Uterus (tissue), 2 donors: Measurements from ENCODE around the gene UBE4A.

Experiments
- POLR2A ChIP-seq, 2 donors: fragments of 450-650 bp; IDR thresholded peaks; one replicate each; pipeline ENCODE4 v1.6.1; 2016; ENCODE audit warnings: antibody characterized with exemption in 2 of 2, mild to moderate bottlenecking in 1 of 2, moderate library complexity in 1 of 2
- TF ChIP-seq, protein P1 (sequence below), 4 experiments: fragments of 200-600 bp in 2 of 4; fragments of 450-650 bp in 2 of 4; sonication (generic) in 2 of 4; IDR thresholded peaks; one replicate each; pipeline ENCODE4 v1.5.1; 2016 to 2019; ENCODE audit warnings: antibody characterized with exemption in 4 of 4, mild to moderate bottlenecking in 2 of 4, moderate library complexity in 1 of 4

DNA sequence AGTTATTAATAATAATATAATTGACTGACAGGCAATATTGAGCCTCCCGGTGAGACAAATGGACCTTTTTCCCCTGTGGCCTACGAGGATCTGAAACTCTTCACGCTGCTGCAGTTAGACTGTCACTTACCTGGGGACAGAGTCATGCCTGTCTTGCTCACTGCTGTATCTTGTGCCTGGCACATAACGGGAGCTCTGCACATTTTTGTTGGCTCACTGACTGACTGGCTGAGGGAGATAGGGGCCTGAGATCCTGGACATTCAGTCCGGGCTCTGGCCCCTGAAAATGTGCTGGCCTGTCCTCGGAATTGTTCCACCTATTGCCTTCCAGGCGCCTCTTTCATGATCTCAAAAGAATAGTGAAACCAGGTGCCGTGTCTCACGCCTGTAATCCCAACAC lies 16.2 kb upstream of the UBE4A start:
- TF ChIP-seq, protein P1, sequence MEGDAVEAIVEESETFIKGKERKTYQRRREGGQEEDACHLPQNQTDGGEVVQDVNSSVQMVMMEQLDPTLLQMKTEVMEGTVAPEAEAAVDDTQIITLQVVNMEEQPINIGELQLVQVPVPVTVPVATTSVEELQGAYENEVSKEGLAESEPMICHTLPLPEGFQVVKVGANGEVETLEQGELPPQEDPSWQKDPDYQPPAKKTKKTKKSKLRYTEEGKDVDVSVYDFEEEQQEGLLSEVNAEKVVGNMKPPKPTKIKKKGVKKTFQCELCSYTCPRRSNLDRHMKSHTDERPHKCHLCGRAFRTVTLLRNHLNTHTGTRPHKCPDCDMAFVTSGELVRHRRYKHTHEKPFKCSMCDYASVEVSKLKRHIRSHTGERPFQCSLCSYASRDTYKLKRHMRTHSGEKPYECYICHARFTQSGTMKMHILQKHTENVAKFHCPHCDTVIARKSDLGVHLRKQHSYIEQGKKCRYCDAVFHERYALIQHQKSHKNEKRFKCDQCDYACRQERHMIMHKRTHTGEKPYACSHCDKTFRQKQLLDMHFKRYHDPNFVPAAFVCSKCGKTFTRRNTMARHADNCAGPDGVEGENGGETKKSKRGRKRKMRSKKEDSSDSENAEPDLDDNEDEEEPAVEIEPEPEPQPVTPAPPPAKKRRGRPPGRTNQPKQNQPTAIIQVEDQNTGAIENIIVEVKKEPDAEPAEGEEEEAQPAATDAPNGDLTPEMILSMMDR (IDR thresholded peaks at IDR 0.05) = no peak
- no peak for TF ChIP-seq POLR2A (IDR thresholded peaks at IDR 0.05)
